Memory B cell (primary cell): ENCODE data around the gene THAP5.

Experiments used
- ATAC-seq: fragments of 150-1000 bp; cut with Tn5 transposase; 2 replicates; pipeline ENCODE4 v1.10.0; 2021; ENCODE audit warnings: low read depth, mild to moderate bottlenecking, moderate library complexity
- DNase-seq, 2 donors: peaks; one replicate each; pipeline ENCODE4 v3.0.0; 2022; ENCODE audit warnings: low spot score in 2 of 2
- H3K27ac Mint-ChIP-seq: one replicate; pipeline ENCODE4 v1.8.0; 2022; ENCODE audit warnings: mild to moderate bottlenecking, moderate library complexity, mixed read lengths
- H3K27me3 Mint-ChIP-seq: one replicate; pipeline ENCODE4 v1.8.0; 2022; ENCODE audit warnings: mixed read lengths
- H3K36me3 Mint-ChIP-seq: one replicate; pipeline ENCODE4 v1.8.0; 2022; ENCODE audit warnings: mild to moderate bottlenecking, mixed read lengths
- H3K4me1 Mint-ChIP-seq: one replicate; pipeline ENCODE4 v1.8.0; 2022; ENCODE audit warnings: mixed read lengths
- H3K4me3 Mint-ChIP-seq: one replicate; pipeline ENCODE4 v1.8.0; 2022; ENCODE audit warnings: mild to moderate bottlenecking, moderate library complexity, mixed read lengths
- H3K9me3 Mint-ChIP-seq: one replicate; pipeline ENCODE4 v1.8.0; 2022; ENCODE audit warnings: mixed read lengths

The THAP5 gene, protein sequence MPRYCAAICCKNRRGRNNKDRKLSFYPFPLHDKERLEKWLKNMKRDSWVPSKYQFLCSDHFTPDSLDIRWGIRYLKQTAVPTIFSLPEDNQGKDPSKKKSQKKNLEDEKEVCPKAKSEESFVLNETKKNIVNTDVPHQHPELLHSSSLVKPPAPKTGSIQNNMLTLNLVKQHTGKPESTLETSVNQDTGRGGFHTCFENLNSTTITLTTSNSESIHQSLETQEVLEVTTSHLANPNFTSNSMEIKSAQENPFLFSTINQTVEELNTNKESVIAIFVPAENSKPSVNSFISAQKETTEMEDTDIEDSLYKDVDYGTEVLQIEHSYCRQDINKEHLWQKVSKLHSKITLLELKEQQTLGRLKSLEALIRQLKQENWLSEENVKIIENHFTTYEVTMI

DNA sequence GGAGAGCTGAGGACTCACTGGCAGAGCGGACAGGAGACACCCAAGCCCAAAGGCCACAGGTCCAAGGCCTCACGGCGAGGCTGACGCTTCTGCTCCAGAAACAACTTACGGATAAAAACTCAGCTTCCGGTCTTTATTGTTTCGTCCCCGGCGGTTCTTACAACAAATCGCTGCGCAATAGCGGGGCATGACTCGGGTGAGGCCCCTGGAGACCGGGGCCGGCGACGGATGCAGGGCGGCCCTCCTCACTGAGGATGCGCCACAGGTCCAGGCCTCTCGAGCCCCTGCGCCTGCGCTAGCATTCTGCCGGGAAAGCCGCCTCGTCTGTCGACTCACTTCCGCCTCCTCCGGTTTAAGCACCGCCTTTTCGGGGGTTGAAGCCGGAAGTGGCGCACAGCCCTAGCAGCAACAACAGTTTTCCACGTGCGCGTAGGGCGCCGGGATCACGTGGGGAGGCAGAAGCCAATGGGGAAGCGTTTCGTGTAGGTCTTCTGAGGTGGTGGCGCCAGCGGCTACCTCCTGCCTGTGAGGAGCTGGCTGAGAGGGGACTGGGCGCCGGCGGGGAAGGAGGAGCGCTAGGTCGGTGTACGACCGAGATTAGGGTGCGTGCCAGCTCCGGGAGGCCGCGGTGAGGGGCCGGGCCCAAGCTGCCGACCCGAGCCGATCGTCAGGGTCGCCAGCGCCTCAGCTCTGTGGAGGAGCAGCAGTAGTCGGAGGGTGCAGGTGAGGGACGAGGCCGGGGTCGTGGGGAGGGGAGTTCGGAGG lies at the start of gene THAP5, which contains the start of gene DNAJB9:
Gene THAP5, minus strand, starts transcription at position 326 of the 765 bp plus-strand sequence. Its CDS starts 137 bp downstream, at position 189.
Gene DNAJB9, plus strand, starts transcription at position 494 of the 765 bp plus-strand sequence. CDS start 1,853 bp downstream, outside the sequence.
- peaks cover 16% of the 10 kb centered on the region for H3K4me1 Mint-ChIP-seq
- peak; percentile 82 for ATAC-seq
- H3K27ac Mint-ChIP-seq, result peak within 1 kb of the TSS; percentile 99
- peak within 1 kb of the TSS; percentile 92 for H3K4me3 Mint-ChIP-seq
- H3K9me3 Mint-ChIP-seq, result peaks cover 2% of the 10 kb centered on the region
- peak; percentile 94 to 99 for DNase-seq
- peaks cover 17% of the 10 kb centered on the region for H3K36me3 Mint-ChIP-seq
- no peaks in the 10 kb centered on the region for H3K27me3 Mint-ChIP-seq

DNA sequence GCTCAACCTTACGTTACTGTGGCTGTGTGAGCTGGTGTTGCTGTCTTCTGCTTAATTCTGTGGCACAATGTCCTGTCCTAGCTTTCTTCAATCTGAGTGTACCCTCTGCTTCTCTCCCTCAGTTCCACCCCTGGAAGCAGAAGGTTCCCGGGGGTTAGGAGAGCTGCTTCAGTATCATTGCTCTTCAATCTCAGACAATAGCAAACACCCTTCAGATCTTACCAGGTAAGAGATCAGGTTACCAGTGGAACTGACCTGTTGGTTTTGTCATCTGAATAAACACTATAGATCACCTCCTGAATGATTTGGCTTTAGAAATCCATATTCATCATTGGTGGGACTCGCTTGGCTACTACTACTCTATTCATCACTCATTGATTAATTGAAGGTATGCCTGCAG lies 48.5 kb upstream of the THAP5 start:
- no peak overlapping the region for H3K4me3 Mint-ChIP-seq
- ATAC-seq (no peak), DNase-seq (no peak)
- peaks cover 2% of the 10 kb centered on the region for H3K4me1 Mint-ChIP-seq
- no peak overlapping the region for H3K27ac Mint-ChIP-seq
- H3K36me3 Mint-ChIP-seq, result no peaks in the 10 kb centered on the region
- no peaks in the 10 kb centered on the region for H3K9me3 Mint-ChIP-seq
- no peaks in the 10 kb centered on the region for H3K27me3 Mint-ChIP-seq

DNA sequence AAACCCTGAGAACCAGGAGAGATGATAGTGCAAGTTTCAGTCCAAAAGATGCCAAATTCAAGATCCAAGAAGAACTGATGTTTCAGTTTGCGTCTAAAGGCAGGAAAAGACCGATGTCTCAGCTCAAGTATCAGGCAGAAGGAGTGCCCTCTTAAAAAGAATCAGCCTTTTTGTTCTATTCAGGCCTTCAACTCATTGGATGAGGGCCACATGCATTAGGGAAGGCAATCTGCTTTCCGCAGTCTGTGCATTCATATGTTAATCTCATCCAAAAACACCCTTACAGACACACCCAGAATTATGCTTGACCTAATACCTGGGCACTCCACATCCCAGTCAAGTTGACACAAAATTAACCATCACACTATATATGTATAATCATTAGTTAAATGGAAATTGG lies 45.4 kb upstream of the THAP5 start:
- no peak overlapping the region for H3K27ac Mint-ChIP-seq
- no peak for DNase-seq
- no peaks in the 10 kb centered on the region for H3K9me3 Mint-ChIP-seq

DNA sequence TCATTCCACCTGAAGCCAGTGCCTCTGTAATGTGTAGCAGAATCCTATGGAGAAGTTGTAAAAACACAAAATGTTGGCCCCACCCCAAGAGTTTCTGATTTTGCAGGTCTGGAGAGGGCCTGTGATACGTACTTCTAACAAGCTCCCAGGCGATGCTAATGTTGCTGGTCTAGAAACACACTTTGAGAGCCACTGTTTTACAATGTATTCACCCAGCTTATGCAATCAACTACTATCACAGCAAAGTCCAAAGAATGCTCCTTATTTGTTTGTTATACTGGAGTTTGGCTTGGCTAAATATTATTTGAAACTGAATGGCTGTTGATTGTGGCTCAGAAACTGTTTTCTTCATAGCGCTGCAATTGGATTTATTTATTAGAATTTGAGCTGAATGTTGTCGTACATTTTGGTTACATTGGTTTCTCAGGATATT lies 44.5 kb upstream of the THAP5 start:
- H3K27ac Mint-ChIP-seq, result no peak overlapping the region
- no peak for ATAC-seq
- H3K36me3 Mint-ChIP-seq, result no peaks in the 10 kb centered on the region
- DNase-seq, result no peak
- peaks cover 2% of the 10 kb centered on the region for H3K4me1 Mint-ChIP-seq
- no peaks in the 10 kb centered on the region for H3K27me3 Mint-ChIP-seq
- H3K4me3 Mint-ChIP-seq, result no peak overlapping the region
- H3K9me3 Mint-ChIP-seq, result no peaks in the 10 kb centered on the region

More for the DNA sequence above, 45.4 kb upstream of the THAP5 start:
- H3K4me3 Mint-ChIP-seq, result no peak overlapping the region
- ATAC-seq, result no peak
- peaks cover 2% of the 10 kb centered on the region for H3K4me1 Mint-ChIP-seq
- no peaks in the 10 kb centered on the region for H3K27me3 Mint-ChIP-seq
- H3K36me3 Mint-ChIP-seq, result no peaks in the 10 kb centered on the region

DNA sequence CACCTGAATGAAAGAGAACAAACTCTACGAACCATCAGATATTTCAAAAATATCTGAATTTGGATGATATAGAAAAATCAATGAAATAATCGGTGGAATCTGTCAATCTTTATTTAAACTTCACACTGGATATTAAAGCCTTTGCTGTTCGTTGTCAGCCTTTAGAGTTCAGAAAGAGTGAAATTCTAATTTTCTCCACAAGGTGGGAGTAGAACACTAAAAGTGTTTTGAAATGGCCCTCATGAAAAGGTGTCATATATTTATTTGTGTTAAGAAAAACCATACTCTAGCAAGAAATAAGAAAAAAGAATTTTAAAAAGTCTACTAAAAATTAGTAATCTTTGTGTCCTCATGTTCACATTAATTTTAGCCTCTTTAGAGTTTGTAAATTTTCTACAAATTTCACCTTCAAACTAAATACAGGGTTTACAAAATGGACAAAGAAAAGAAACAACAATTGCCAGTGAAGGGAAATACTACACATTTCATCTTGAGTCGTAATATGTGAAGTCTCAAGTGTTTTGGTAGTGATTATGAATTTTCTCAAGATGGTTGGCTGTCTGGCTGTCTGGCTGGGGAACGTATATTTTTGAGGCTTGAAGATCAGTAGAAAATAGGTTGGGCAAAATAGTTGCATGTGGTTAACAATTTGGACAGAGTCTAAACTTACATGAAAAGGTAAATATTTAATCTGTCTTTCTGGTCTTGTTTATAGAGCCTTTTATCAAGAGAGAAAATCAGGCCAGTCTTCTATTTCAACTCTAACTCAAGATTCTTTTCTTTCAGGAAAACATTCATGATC lies 43.8 kb upstream of the THAP5 start:
- DNase-seq, result peak in 1 of 2 donors; percentile 56
- Mint-ChIP-seq H3K4me3 (no peak overlapping the region), H3K27me3 (no peaks in the 10 kb centered on the region), H3K27ac (no peak overlapping the region), H3K36me3 (no peaks in the 10 kb centered on the region), H3K4me1 (peaks cover 2% of the 10 kb centered on the region), H3K9me3 (no peaks in the 10 kb centered on the region)
- peak; percentile 59 for ATAC-seq

DNA sequence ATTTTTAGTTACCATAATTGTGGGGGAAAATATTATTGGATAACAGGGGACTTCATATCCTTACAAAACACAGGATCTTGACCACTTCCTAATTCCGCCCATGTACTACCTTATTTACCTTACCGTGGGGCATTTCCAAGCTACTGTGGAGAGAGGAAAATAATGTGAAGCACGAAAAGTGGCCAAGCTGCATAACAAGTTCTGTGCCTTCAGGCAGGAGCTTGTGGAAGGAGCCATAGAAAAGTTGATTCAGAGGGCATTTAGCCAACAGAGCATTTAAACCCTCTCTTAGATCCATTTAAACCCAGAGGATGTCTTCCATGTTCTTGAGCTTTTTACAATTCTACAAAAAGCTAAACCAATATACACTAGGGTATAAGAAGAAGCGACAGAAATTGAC lies 41.8 kb upstream of the THAP5 start:
- no peaks in the 10 kb centered on the region for H3K36me3 Mint-ChIP-seq
- no peaks in the 10 kb centered on the region for H3K4me1 Mint-ChIP-seq
- ATAC-seq (no peak), DNase-seq (no peak)
- H3K27ac Mint-ChIP-seq, result no peak overlapping the region
- H3K4me3 Mint-ChIP-seq, result no peak overlapping the region
- H3K9me3 Mint-ChIP-seq, result no peaks in the 10 kb centered on the region
- H3K27me3 Mint-ChIP-seq, result no peaks in the 10 kb centered on the region

DNA sequence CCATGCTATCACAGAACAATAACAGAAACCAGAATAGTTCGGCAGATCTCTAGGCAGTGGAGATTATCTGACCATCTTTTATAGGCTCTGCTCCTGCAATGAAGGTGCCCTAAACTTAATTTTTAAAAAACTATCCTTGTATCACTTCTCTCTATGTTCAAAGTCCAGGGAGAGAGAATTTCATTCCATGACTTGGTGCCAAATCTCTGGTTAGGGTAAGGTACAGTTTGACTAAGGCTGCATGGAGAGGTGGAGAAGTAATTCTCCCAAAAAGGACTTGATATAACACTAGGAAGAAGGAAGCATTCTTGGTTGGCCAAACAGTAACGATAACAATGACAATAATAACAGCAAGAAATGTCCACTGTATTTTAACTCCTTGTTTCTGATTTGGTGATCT lies 40.1 kb upstream of the THAP5 start:
- Mint-ChIP-seq H3K4me3 (no peak overlapping the region), H3K4me1 (no peaks in the 10 kb centered on the region), H3K27ac (no peak overlapping the region), H3K36me3 (no peaks in the 10 kb centered on the region), H3K27me3 (no peaks in the 10 kb centered on the region), H3K9me3 (no peaks in the 10 kb centered on the region)
- DNase-seq, result no peak
- no peak for ATAC-seq

DNA sequence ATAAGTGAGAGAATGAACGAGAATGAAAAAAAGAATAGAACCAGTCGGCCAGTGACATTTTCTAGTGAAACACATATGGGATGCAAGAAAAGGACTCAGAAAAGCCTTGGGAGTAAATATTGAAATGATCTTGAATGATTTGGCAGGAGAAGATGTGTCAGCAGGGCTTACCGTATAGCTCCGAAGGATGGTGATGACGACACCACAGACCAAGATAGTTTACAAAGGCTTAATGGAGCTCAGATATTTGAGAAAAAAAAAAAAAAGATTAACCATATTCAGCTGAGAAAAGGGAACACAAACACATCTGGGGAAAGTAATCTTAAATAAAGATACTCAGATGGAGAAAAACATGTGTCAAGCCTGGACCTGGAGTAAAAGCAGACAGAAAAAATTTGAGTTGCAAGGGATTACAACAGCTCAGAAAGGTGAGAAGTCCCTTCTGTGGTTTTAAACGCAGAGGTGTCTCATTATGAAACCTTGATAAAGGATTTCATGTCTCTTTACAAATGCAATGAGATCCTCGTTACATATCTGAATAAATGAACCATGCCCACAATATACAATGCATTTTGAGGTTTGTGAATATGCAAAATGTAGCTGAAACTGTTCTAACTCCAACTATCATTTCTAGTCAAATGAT lies 36.2 kb upstream of the THAP5 start:
- Mint-ChIP-seq H3K36me3 (no peaks in the 10 kb centered on the region), H3K27ac (no peak overlapping the region), H3K27me3 (no peaks in the 10 kb centered on the region), H3K4me3 (no peak overlapping the region), H3K4me1 (peaks cover 3% of the 10 kb centered on the region), H3K9me3 (no peaks in the 10 kb centered on the region)
- DNase-seq, result no peak
- no peak for ATAC-seq

DNA sequence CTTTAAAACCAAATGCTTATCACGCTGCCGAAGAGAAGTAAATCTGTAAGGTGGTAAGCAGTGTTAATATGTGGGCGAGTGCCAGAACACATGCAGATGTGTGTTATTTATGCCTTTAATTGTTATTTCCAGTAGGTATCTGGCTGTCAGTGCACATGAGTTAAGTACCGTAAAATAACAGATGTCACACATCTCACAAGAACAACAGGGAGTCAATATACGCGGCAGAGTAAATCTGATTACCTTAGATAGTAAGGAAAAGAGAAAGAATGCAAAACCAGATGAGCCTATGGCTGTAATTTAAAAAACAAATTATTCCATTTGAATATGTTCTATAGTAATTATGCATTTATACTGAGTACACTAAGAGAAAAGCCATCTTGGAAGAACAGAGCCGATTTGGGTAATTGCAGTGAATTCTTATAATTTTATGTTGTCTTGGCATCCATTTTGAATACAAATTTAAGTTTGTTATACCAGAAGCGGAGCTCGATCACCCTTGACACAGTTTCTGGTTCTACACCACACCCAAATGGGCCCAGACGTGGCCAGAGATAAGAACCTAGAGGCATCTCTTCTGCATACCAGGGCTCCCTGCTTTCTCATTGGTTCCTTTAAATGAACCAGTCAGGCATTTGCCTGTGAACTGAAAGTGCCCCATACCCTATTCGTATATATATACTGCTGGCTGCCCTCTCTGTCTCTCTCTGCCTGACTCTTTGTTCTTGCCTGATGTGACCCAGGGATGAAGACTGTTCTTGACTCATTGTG lies 35.0 kb upstream of the THAP5 start:
- no peak for DNase-seq
- H3K9me3 Mint-ChIP-seq, result no peaks in the 10 kb centered on the region
- H3K36me3 Mint-ChIP-seq, result no peaks in the 10 kb centered on the region
- peaks cover 3% of the 10 kb centered on the region for H3K4me1 Mint-ChIP-seq
- H3K27ac Mint-ChIP-seq, result no peak overlapping the region
- peaks cover 6% of the 10 kb centered on the region for H3K27me3 Mint-ChIP-seq
- ATAC-seq, result no peak
- H3K4me3 Mint-ChIP-seq, result no peak overlapping the region

DNA sequence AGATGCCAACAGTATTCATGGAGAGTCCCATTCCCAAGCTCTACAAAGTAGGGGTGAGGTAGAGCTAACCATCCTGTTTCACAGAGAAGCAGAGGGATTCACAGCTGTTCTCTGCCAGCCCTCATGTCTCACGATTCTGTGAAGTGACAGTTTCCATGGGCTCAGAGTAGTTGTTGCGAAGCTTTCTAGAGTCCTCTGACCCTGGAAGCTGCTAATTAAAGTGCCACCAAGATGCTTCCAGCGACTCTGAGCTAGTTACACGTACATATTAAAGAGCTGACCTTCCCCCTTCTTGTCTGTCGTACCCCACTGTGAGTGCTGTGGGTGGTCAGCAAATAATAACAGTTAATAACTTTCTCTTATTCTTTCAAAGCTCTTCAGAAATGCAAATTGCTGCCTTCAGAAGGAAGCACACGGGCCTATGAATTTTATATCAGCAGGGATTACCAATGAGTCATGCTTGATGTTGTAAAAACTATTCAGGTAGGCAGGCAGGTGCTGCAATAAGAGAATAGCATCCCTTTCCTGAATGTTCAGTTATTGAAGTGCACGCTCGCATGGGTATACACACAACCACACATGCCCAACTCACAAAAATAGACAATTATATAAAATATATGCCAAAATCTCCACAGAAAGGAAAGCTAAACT lies 34.3 kb upstream of the THAP5 start:
- Mint-ChIP-seq H3K27ac (no peak overlapping the region), H3K4me3 (no peak overlapping the region), H3K4me1 (peaks cover 3% of the 10 kb centered on the region), H3K27me3 (peaks cover 6% of the 10 kb centered on the region), H3K36me3 (no peaks in the 10 kb centered on the region), H3K9me3 (no peaks in the 10 kb centered on the region)
- no peak for ATAC-seq
- DNase-seq, result no peak

DNA sequence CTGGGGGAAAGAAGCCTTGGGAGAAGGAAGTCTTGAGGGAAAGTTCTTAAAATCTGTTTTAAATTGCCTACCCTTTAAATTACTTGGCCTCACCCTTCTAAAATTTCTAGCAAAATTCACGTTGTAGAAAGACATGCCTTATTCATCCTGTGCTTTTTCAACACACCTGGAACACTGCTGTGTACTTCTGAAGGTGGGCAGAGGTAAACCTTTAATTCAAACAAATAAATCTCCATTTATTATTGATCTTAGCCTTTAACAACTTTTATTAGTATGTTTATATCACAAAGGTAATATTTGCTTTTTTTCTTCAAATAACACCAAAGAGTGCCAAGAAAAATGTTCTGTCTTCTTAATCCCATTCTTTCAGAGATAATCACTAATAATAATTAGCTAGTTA lies 30.9 kb upstream of the THAP5 start:
- Mint-ChIP-seq H3K27ac (no peak overlapping the region), H3K4me3 (no peak overlapping the region), H3K4me1 (peaks cover 3% of the 10 kb centered on the region), H3K9me3 (no peaks in the 10 kb centered on the region), H3K27me3 (peaks cover 12% of the 10 kb centered on the region), H3K36me3 (peaks cover 1% of the 10 kb centered on the region)
- ATAC-seq (no peak), DNase-seq (no peak)

DNA sequence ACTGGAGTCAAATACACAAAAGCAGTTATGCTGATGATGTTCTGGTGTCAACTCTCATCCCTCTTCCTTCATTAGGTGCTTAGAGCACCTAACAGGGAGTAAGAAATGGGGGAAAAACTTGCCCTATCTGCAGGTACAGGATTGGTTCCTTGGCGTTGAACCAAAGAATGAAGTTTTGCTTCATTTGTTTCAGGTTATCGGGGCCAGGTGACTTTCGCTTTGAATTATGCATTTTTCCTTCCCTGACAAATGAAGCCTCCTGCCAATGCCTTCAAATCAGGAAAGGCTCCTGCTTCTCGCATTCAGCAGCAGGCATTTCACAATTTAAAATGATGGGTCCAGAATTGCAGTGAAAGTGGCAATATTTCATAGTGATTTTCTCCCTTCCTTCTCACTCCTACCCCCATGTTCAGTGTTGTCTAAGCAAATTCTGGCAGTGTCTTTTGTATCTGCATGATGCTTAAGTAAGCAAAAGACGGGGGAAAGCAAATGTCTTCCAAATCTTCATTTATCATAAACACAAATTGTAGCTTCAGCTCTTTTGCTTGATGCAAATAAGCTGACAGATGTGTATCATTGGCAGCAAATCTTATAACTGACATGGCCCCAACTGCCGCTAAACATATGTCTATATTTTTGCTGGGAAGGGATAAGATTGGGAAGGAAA lies 29.5 kb upstream of the THAP5 start:
- peaks cover 12% of the 10 kb centered on the region for H3K27me3 Mint-ChIP-seq
- ATAC-seq (no peak), DNase-seq (no peak)
- no peak overlapping the region for H3K27ac Mint-ChIP-seq
- no peaks in the 10 kb centered on the region for H3K9me3 Mint-ChIP-seq
- H3K4me1 Mint-ChIP-seq, result peaks cover 3% of the 10 kb centered on the region
- H3K4me3 Mint-ChIP-seq, result no peak overlapping the region
- H3K36me3 Mint-ChIP-seq, result peaks cover 1% of the 10 kb centered on the region
